Erythroblast (primary cell): Measurements from ENCODE around the gene CIB2.

ENCODE experiments used
- GATA1 ChIP-seq: IDR thresholded peaks from 2 replicates; pipeline ENCODE4 v1.6.1; 2011; ENCODE audit warnings: low read depth, mild to moderate bottlenecking, control low read depth, low read length, moderate library complexity
- POLR2A ChIP-seq: IDR thresholded peaks from 2 replicates; pipeline ENCODE4 v1.6.1; 2011; ENCODE audit warnings: mild to moderate bottlenecking, low read length

- TF ChIP-seq POLR2A (no peak), GATA1 (no peak)
These were observed 16.3 kb upstream of the CIB2 start for GRCh38 chr15:78147566-78147965.
